Stimulated activated CD4-positive, alpha-beta T cell treated with anti-CD3 and anti-CD28 coated beads, Interleukin-15, amount 100 ng/mL, for 24 hours (primary cell): Measurements from ENCODE around the gene SNIP1.
"Not testable (repeated sequence)": the region's sequence is repeated elsewhere in the genome, so short reads cannot be mapped to it uniquely, and the experiment has no call there.

Source experiments
- DNase-seq: peaks from one replicate; pipeline ENCODE4 v3.0.0-alpha.2; 2020

SNIP1 gene, protein sequence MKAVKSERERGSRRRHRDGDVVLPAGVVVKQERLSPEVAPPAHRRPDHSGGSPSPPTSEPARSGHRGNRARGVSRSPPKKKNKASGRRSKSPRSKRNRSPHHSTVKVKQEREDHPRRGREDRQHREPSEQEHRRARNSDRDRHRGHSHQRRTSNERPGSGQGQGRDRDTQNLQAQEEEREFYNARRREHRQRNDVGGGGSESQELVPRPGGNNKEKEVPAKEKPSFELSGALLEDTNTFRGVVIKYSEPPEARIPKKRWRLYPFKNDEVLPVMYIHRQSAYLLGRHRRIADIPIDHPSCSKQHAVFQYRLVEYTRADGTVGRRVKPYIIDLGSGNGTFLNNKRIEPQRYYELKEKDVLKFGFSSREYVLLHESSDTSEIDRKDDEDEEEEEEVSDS

DNA sequence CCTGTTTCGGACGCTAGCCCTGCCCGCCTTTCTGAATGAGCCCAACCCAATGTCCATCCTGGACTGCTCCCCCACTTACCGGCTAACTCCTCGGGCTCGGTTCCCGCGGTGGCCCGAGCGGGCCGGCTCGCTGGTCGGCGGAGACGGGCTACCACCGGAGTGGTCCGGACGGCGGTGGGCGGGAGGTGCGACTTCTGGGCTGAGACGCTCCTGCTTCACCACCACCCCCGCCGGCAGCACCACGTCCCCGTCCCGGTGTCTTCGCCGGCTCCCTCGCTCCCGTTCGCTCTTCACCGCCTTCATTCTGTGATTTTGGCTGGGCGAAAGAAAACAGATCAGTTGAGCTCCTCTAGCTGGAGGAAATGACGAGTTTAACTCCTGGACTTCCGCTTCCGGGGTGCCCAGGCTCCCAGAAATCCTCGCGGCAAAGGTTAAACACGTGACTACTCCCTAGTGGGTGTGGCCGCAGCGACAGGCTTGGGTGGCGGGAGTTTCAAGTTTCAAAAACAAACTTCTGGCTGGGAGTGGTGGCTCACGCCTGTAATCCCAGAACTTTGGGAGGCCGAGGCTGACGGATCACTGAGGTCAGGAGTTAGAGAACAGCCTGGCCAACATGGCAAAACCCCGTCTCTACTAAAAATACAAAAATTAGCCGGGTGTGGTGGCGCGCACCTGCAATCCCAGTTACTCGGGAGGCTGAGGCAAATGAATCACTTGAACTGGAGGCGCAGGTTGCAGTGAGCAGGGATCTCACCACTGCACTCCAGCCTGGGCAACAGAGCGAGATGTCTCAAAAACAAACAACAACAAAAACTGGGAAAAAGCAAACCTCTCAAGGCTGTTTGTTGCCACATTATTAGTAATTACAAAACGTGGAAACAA is at the start of gene SNIP1:
SNIP1 (minus strand) TSS at position 367 of the 882 bp plus-strand sequence; CDS start at position 303, 64 bp downstream.
- DNase-seq: peak; percentile 92

DNA sequence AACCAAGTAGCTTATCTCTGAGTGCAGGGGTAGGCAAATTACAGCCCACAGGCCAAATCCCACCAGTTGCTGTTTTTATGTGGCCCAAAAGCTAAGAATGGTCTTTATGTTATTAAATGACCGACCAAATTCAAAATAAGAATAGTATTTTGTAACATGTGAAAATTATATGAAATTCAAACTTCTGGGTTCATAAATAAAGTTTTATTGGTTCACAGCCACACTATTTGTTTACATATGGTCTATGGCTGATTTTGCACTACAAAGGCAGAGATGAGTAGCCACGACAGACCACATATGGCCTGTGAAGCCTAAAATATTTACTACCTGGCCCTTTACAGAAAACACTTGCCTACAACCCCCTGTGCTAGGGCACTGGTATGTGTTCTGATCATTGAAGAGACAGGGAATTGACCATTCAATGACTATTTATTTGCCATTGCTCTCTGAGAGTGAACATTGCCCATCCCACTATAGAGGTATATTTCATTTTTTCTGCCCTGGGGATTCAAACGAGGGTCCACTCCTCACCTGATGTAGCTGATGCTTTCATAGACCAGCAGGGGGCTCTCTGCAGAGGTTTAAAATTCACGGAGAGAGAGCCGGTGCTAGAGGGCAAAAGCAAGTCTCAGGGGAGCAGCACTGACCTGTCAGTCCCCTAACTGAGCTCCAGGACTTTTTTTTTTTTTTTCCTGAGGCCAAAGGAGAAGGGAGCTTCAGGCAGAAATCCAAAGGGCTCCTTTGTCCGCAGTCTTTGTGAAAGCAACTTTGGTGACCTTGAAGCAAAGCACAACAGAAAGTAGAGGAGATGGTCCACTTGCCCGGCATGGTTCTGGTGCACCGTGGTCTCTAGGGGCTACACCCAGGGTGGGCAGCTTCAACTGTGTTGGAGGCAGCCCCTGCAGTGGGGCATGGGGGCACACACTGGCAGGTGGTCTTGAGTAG is 48.9 kb upstream of the SNIP1 start:
- peak; percentile 38 for DNase-seq

DNA sequence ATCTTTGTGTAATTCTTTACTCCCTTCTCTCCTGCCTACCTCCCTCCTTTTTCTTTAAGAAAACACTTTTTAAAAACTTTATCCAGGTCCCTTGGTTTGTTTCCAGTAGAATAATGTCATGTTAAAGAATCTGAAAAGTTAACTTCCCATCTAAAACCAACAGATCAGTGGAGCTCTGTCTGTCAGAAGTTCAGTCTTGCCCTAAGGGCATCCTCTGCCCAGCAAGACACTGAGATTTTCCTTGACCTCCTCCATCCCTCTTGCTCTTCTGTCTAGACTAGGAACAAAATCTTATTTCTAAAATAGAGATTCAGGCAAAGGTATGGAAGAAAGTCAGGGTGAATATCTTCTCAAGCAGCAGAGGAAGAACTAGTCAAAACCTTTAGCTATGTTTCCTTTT is 47.3 kb upstream of the SNIP1 start:
- no peak for DNase-seq

DNA sequence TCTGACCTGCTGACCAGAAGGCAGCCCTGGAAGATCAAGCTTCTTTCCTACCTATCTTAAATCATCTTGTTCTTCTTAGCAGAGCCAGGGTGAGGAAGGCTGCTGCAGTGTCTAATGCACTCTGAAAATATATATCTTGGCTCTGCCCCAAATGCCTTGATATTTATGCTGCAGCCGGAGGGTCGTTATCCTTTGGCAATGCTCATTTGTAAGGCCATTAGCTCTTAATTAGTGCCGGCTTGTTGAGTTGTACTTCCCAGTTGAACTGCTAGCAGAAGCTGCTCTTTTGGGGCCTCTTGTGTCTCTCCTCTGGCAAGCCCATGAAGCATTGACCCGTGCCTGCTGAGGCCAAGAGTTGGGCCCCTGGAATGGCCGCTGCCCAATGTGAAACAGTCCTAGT is 45.8 kb upstream of the SNIP1 start:
- DNase-seq: no peak

DNA sequence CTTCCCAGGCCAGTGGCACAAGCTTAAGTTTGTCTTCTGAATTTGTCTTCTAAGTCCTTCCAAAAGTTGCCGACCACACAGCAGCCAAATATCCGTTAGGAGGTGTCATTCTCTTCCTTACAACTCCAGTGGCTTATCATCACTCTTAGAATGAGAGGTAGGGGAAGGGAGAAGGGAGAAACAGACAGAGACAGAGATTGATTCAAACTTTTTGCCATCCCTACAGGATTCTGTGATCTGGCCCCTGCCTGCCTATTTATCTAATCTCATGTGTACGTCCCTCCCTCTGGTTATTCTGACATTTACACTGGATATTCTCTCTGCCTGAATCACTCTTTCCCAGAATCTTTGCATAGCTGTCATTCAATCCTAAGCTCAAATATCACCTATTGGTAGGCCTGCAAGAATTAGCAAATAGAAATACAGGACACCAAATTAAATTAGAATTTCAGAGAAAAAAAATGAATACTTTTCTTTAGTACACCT is 42.1 kb upstream of the SNIP1 start:
- DNase-seq: no peak

DNA sequence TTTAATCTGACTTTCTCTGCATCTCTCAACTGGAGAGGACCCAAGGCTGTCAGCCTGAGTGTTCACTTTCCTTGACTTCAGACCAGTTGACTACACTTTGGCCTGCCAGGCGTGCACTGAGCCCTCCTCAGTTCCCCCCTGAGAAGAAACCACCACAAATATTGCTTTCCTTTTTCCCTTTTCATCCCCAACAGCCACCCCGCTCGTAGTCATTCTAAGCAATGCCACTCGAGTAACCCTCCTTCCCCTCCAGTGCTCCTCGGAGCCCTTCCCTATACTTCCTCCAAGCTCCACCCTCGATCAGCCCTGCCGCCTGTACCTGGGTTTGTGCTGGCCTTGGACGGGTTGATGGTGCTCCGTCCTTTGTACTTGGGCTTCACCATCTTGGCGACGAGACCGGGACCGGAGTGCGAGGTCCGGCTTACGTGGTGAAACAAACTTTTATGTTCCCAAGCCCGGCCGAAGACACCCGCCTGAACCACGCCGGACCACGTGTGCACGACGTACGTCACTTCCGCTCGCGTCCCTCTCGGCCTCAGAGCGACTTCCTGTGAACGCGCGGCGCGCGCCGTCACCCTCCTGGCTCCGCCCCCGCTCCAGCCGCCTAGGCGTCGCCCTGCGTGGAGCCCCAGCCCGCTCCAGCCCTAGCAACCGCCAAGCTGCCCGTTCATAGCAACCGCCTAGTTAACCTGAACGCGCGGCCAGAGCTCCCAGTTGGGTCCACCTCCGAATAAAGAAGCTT is 41.5 kb upstream of the SNIP1 start, which contains the start of gene GNL2:
GNL2 (minus strand) TSS at position 498 of the 742 bp plus-strand sequence; CDS start at position 383, 115 bp downstream.
- peak; percentile 98 for DNase-seq

DNA sequence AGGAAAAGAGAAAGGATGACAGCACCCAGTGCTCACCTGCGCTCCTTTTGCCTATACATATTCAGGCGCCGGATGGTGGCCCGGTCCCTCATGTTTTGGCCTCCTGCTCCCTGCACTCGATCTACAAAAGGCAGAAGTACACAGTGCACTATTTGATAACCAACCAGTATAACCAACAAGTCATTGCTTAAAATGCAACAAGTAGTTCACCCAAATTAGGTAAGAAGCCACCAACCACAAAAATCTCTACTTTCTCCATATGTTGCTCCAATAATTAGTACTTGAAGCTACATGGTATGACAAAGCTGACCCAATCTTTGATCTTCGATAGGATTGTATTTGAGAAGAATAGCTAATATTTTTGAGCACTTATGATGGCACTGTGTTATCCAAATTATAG is 39.6 kb upstream of the SNIP1 start:
- DNase-seq: no peak

DNA sequence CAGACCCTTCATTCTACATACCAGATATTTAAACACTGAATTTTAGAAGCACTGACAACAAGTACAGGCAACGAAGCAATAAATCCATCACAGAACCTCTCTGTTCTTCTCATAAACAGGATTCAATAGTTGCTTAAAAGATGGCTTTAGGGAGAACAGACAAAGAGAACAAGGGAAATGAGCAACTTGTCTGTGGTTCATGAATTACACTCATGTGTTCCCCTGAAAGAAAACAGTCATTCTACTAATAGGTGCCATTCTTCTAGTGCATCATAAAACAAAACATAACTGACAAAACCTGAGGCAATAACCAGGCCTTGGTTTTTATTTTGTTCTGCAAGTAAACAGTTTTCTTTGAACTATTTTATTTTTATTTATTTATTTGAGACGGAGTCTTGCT is 34.8 kb upstream of the SNIP1 start:
- no peak for DNase-seq

DNA sequence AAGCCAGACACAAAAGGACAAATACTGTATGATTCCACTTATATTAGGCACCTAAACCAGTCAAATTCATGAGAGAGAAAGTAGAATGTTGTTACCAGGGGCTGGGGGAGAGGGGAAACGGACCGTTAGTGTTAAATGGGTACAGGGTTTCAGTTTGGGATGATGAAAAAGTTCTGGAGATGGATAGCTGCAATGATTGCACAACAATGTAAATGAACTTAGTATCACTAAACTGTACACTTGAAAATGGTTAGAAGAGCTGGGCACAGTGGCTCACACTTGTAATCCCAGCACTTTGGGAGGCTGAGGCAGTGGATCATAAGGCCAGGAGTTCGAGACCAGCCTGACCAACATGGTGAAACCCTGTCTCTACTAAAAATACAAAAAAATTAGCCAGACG is 30.5 kb upstream of the SNIP1 start:
- DNase-seq: not testable (repeated sequence)

DNA sequence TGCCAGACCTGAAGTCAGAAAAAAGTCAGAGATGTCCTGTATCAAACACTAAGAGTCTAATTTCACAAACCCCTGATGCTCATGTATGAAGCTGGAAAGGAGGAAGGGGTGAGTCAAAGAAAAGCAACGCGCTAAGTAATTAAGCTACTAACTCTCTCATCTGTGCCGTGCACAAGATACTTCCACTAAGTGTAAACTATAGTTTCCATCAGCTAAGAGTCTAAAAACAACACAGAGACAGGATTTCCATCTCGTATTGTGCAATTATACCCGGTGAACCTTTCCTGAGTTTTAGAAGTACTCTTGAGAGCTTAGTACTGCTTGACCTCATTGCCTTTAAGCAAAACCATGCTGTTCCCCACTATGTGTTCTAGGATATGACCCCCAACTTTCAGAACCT is 21.6 kb upstream of the SNIP1 start:
- no peak for DNase-seq

DNA sequence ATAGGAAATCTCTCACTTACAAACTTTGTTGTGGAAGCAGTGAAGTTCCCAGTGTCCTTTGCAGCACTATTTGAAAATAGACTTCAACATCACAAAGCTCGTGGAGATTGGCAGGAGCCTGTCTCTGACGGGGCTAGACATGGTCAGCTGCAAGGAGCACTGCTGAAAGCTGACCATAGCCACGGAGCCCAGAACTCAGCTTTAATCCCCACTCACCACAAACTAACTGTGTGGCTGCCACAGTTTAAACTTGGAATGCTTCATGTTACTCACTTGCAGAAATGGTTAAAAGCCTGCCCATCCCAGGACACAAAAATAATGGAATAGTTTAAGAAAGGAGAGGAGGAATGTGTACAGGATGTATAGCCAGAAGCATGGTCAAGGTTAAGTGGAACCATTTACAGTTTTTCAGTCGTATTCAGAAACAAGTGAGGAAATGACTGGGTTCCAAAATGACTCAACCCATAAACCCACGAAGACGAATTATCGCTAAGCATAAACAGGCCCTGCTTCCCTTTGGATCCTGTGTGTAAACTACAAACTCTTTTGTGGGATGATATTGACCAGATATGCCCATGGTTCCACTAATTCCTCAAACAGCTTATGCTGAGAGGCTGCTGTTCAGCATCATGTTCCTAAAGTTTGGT is 20.9 kb upstream of the SNIP1 start:
- DNase-seq: no peak

DNA sequence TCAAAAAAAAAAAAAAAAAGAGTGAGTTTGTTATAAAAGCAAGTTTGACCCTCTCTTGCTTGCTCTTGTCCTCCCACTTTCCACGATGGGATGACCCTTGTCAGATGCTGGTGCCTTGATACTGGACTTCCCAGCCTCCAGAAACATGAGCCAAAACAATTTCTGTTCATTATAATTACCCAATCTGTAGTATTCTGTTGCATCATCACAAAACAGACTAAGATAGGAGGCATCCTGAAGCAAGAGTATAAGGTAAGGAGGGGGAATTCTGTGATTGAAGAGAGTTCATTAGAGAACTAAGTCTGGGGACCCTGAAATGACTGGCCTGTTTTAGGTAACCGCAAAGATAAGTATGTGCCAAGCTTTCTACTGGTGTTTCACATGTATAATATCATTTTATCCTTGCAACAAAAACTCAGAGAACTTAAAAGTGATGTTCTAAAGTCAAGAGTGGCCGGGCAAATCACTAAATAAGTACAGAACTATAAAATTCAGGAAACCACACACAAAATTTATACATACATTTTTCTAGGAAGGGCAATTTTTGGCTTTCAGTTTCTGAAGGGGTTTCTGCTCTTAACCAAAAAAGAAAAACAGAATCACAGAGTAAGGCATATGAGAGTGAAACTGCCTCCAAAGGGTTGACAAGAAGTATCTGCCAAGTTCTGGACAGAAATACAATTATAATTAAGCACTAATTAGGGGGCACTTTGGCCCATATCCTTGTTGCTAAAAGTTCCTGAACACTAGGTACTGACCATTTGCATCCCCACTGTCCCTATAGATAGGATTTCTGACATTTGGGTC is 16.6 kb upstream of the SNIP1 start:
- no peak for DNase-seq

DNA sequence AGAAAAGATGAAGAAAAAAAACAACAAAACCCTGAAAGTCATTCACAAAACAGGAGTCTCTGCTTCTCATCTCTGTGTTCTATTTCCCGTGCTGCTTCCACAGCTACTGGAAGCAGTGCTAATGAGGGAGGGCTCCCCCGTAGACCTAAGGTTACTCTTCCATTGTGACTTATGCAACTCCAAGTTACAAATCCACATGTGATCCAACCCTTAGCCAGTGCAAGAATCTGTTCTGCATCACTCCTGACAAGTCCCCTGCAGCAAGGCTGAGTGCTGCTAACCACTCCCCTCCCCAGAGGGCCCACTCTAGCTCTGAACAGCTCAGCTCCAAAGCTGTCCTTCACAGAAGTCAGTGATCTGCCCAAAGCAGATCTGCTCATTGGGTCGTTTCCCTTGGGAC is 12.9 kb upstream of the SNIP1 start:
- DNase-seq: no peak

DNA sequence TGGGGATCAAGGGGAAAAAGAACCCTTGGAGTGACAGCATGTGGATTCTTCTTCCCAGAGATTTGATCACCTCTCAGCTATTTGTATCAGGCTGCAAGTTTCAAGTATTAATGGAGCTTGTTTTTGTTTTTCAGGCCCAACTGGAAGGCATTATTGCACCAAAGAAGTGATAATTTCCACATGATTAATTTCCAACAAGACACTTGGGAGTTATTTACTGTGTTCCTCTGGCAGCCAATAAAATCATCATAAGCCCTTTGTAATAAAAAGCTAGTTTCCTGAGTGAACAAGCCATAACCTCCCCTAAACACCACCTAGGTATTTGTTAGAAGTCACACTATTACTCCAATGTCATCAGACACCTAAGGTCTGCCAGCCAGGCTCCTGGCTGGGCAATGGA is 10.8 kb upstream of the SNIP1 start:
- no peak for DNase-seq

DNA sequence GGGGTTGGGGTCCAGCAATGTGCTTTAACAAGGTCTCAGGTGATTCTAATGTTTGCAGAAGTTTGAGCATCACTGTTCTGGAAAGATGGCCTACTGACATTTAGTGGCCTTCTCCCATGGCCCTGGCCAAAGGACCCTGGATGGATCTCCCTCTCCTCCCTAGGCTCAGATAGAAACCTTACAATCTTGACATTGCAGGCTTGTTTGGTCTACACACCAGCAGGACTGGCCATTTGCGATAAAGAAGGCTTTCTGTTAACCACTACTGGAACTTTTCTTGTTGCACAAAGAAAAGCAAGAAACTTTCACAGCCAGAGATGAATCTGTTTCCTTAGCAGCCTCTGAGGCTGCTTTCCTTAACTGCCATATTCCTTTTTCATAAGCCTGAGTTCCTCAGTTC is 8.9 kb upstream of the SNIP1 start:
- DNase-seq: no peak

DNA sequence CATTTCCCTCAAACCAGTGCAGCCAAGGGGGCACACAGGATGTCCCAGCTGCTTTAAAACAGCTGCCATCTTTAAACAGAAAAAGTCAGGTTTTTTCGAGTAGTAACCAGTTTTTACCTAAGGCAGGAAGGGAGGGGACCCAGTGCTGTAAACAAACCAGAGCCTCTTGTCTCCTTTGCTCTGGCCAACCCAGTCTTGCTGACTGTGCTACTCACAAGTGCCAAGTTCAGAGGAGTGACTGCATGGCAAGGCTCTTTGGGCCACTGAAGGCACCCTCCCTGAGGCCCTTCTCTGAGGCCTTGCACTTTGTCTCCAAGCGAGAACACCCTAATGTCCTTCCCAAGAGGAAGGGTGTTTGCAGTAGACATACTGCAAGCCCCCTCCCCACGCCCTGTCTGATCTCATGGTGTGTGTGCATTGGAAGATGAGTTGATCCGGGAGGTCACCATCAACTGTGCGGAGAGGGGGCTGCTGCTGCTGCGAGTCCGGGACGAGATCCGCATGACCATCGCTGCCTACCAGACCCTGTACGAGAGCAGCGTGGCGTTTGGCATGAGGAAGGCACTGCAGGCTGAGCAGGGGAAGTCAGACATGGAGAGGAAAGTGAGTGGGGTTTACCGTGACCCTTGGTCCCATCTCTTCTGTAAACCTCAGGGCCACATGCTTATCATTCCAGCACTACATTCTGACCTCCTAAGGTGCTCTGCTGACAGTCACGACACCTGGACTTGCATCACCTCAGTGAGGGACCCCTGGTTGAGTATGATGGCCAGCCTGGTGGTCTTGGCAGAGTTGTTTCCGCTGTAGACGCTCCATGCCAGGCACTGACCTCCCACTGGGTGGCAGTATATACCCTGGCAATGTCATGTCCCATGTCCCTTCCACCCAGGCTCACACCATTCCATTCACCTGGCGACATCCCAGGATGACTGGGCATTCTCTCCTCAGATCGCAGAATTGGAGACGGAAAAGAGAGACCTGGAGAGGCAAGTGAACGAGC is 7.3 kb upstream of the SNIP1 start:
- peak; percentile 55 for DNase-seq

DNA sequence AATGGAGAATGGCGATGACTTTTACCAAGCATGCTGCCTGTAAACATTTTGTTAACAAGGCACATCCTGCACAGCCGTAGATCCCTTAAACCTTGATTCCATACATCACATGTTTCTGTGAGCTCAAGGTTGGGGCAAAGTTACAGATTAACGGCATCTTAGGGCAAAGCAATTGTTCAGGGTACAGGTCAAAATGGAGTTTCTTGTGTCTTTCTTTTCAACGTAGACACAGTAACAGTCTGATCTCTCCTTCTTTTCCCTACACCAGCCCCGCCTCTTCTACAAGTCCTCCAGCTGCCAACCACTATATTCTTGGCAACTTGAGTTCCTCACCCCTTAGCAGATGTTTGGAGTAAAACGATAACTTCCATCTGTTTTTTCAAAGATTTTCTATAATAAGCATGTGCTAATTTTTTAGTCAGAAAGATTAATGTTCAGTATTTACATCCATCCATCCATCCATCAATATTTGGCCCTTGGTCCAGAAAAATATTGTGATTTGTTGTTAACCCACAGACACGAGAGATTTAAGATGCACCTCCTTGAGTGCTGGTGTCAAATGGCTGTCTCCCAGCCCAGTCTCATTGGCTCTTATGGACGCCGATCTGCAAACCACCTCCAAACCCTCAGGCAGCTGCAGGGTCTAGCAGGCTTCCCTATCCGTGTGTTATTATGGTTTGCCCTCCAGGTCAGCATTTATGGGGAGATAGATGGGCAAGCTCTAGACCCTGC is 6.5 kb upstream of the SNIP1 start:
- DNase-seq: no peak

DNA sequence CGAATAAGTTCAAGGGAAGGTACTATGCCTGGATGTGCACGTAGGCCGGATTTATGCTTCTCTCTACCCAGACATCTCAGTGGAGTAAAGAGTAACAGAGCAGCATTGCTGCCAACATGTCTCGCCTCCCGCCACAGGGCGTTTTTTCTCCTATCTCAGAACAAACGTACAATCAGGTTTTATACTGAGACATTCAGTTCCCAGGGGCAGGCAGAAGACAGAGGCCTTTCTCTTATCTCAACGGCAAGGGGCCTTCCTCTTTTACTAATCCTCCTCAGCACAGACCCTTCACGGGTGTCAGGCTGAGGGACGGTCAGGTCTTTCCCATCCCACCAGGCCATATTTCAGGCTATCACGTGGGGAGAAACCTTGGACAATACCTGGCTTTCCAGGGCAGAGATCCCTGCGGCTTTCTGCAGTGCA is 5.9 kb upstream of the SNIP1 start:
- DNase-seq: not testable (repeated sequence)
